Measurements from ENCODE around the gene NIP7. TPM values are rescaled to one million over a fixed set of nuclear protein-coding genes. Genes with fewer than 3 reads are reported as not detected.
A peak's percentile ranks its signal among the peaks of the same experiment; 100 is the strongest.

NIP7 gene
- total and polyA plus RNA-seq, 9 of the 15 experiments (the other 6 are each of a cell fraction or from before 2014, with no cell fraction given) = 28.9 to 85.5 (median 72.5) TPM

DNA sequence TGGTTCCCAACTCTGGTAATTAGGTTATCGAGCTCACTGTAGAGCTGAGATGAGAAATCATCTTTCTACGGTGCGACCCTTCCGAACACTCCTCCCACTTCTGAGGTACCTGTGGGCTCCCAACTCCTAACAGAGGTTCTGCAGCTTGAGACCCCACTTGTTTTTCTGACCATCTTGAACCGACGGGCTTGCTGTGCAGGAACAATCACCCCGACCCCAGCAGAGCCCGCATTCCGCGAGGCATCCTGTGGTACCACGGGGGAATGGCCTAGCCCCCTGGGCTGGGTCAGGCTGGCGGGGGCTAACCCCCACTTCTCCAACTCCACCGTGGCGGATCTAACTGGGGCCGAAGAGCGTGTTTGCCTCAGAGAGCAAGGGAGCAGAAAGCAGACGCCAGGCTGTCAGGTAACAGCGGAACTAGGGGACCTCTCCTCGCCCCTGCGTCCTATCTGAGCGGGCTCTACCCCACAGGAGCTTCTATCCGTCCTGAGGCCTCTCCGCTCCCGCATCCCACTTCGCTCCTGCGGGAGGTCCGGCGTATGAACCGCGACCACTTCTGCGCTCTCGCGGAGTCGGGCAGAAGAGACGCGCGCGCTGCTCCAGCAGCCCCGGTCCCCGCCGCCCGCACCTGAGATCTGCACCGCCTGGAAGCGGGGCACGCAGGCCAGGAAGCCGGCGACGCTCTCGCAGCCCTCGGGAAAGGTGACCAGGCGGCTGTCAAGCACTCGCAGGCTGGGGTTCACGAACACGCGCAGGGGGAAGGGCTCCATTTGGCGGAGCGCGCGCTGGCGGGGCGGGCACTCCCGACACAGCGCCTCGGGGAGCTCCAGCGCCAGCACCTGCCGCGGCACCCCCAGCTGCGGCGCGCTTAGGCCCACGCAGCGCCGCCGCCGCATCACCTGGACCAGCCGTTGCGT is 9.9 kb upstream of the NIP7 start:
- FAIRE-seq (no peak), DNase-seq (ENCODE audit: extremely low read depth in 1 of 4, low spot score in 3 of 4) (peak in 2 of 4 experiments; percentile 46 to 51), ATAC-seq (peak; percentile 59)
- 2% methylated on average over 68 of the region's 77 CpGs for WGBS (ENCODE audit: insufficient coverage, low coverage, missing lambda C conversion rate)
- peak overlapping the region; percentile 89 for H3K4me2 ChIP-seq (ENCODE audit: insufficient read depth, low read length)
- H3K9me1 ChIP-seq (ENCODE audit: control insufficient read depth, insufficient read depth, low read length) = no peaks in the 10 kb centered on the region
- H2AFZ ChIP-seq (ENCODE audit: low read depth, low read length) = peak overlapping the region; percentile 81
- peak overlapping the region; percentile 85 to 97 for H3K9ac ChIP-seq (ENCODE audit: insufficient read depth in 1 of 2, low read depth in 2 of 2, low read length in 2 of 2)
- BruUV-seq (replicated peaks) = no TSS peak
- H3K27ac ChIP-seq (ENCODE audit: extremely low read depth, low read depth, low read length) = peak overlapping the region; percentile 95
- peaks cover 21 to 58% of the 10 kb centered on the region in 2 experiments; a peak in 4 of 5 replicates for H3K4me1 ChIP-seq (replicated peaks in 1 of 2; ENCODE audit: control insufficient read depth in 2 of 2, insufficient read depth in 2 of 2, low read length in 2 of 2)
- in situ Hi-C loops (cut with MboI) = no loop called here
- POLR2A ChIA-PET = interaction anchor here (0.6 to 5.1 kb wide), 13 partner anchors 9 to 809 kb away, joined by 3 to 51 read pairs (median 3); partner anchors contain the start of genes COG8, NIP7 and TERF2
- H3K27me3 ChIP-seq (ENCODE audit: control insufficient read depth in 2 of 2, insufficient read depth in 2 of 2, low read length in 2 of 2) = no peaks in the 10 kb centered on the region
- H3K4me3 ChIP-seq = peak overlapping the region; percentile 88
- H3K36me3 ChIP-seq (ENCODE audit: control insufficient read depth, insufficient read depth, low read length) = peaks cover 78% of the 10 kb centered on the region
- peaks cover 69% of the 10 kb centered on the region for H3K79me2 ChIP-seq (ENCODE audit: control insufficient read depth, insufficient read depth, low read length)
- H4K20me1 ChIP-seq (replicated peaks; ENCODE audit: control insufficient read depth, insufficient read depth, low read length) = peaks cover 30% of the 10 kb centered on the region
- CTCF ChIA-PET (ENCODE audit: low intra/inter-chr PET ratio) = interaction anchor here (1.1 kb wide), 1 partner anchor 10 kb away, joined by 8 read pairs; the partner anchor contains the start of genes COG8 and NIP7
- H3K9me3 ChIP-seq (replicated peaks; ENCODE audit: control insufficient read depth, insufficient read depth, low read depth, low read length) = no peaks in the 10 kb centered on the region
- intact Hi-C loops (cut with micrococcal nuclease) = no loop called here
- no peak for TF ChIP-seq MIER1 (IDR thresholded peaks at IDR 0.05; ENCODE audit: low read depth)
- TF ChIP-seq SUPT5H (IDR thresholded peaks at IDR 0.05) = peak; percentile 16; the same call in 1 of the 2 replicates
- TF ChIP-seq, protein P1, sequence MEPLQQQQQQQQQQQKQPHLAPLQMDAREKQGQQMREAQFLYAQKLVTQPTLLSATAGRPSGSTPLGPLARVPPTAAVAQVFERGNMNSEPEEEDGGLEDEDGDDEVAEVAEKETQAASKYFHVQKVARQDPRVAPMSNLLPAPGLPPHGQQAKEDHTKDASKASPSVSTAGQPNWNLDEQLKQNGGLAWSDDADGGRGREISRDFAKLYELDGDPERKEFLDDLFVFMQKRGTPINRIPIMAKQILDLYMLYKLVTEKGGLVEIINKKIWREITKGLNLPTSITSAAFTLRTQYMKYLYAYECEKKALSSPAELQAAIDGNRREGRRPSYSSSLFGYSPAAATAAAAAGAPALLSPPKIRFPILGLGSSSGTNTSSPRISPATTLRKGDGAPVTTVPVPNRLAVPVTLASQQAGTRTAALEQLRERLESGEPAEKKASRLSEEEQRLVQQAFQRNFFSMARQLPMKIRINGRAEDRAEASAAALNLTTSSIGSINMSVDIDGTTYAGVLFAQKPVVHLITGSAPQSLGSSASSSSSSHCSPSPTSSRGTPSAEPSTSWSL (CRISPR knock-in tag; IDR thresholded peaks at IDR 0.05; ENCODE audit: borderline replicate concordance) = peak; percentile 3; the same call in 1 of the 2 replicates
- peak in 1 of 2 experiments; percentile 76; a peak in 2 of 4 replicates for TF ChIP-seq HDAC1 (IDR thresholded peaks at IDR 0.05)
- TF ChIP-seq RBM22 (IDR thresholded peaks at IDR 0.05; ENCODE audit: low read depth, low read length, poor library complexity, severe bottlenecking) = peak; percentile 71
- peak; percentile 59; the same call in 1 of the 2 replicates for TF ChIP-seq FOXK1 (CRISPR knock-in tag; IDR thresholded peaks at IDR 0.05; ENCODE audit: borderline replicate concordance)
- no peak for TF ChIP-seq SIN3B (IDR thresholded peaks at IDR 0.05; ENCODE audit: low read depth)
- no peak for TF ChIP-seq SRSF1 (IDR thresholded peaks at IDR 0.05; ENCODE audit: low read depth, low read length)
- TF ChIP-seq STAG1 (CRISPR knock-in tag; IDR thresholded peaks at IDR 0.05; ENCODE audit: borderline replicate concordance) = no peak
- TF ChIP-seq BRCA1 (IDR thresholded peaks at IDR 0.05) = no peak
- no peak for TF ChIP-seq BRCA1 (CRISPR knock-in tag; IDR thresholded peaks at IDR 0.05)
- no peak for TF ChIP-seq ZC3H11A (IDR thresholded peaks at IDR 0.05; ENCODE audit: low read depth, low read length)
- peak; percentile 89; the same call in 1 of the 2 replicates for TF ChIP-seq CEBPG (CRISPR knock-in tag; IDR thresholded peaks at IDR 0.05)
- no peak for TF ChIP-seq CEBPG (tag; conservative IDR thresholded peaks at IDR 0.05 in 1 of 2, IDR thresholded peaks at IDR 0.05 in 1 of 2)
- TF ChIP-seq MAFF (IDR thresholded peaks at IDR 0.05; ENCODE audit: low read length) = no peak
- peak; percentile 81; the same call in 1 of the 2 replicates for TF ChIP-seq MED1 (CRISPR knock-in tag; IDR thresholded peaks at IDR 0.05; ENCODE audit: borderline replicate concordance)
- TF ChIP-seq, protein P2, sequence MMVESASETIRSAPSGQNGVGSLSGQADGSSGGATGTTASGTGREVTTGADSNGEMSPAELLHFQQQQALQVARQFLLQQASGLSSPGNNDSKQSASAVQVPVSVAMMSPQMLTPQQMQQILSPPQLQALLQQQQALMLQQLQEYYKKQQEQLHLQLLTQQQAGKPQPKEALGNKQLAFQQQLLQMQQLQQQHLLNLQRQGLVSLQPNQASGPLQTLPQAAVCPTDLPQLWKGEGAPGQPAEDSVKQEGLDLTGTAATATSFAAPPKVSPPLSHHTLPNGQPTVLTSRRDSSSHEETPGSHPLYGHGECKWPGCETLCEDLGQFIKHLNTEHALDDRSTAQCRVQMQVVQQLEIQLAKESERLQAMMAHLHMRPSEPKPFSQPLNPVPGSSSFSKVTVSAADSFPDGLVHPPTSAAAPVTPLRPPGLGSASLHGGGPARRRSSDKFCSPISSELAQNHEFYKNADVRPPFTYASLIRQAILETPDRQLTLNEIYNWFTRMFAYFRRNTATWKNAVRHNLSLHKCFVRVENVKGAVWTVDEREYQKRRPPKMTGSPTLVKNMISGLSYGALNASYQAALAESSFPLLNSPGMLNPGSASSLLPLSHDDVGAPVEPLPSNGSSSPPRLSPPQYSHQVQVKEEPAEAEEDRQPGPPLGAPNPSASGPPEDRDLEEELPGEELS (CRISPR knock-in tag; IDR thresholded peaks at IDR 0.05; ENCODE audit: borderline replicate concordance) = peak; percentile 8; the same call in 1 of the 2 replicates
- TF ChIP-seq RAD51 (IDR thresholded peaks at IDR 0.05; ENCODE audit: borderline replicate concordance, low read depth) = no peak
- no peak for TF ChIP-seq ARNT (IDR thresholded peaks at IDR 0.05)

Data from K562 (cell line).